GM04503 (cell line): ENCODE measurements around the gene MBD4.
"Not testable (repeated sequence)": the region's sequence is repeated elsewhere in the genome, so short reads cannot be mapped to it uniquely, and the experiment has no call there.

ENCODE experiments used
- DNase-seq: peaks from one replicate; pipeline ENCODE4 v3.0.0-alpha.2; 2012; ENCODE audit warnings: low read depth

Gene MBD4

GRCh38 chr3:129429602-129430001, 10.1 kb downstream of the MBD4 start:
- no peak for DNase-seq

GRCh38 chr3:129429080-129429451, 10.7 kb downstream of the MBD4 start:
- DNase-seq = no peak

GRCh38 chr3:129428376-129429079, 11.2 kb downstream of the MBD4 start, which contains the start of gene EFCAB12:
Gene EFCAB12, minus strand, starts transcription at chr3:129428636. Its CDS starts 148 bp downstream, at chr3:129428488.
- DNase-seq = no peak

- DNase-seq = no peak
Observed at GRCh38 chr3:129428007-129428375, 11.8 kb downstream of the MBD4 start.

- DNase-seq = no peak
Observed at GRCh38 chr3:129425619-129426018, 14.1 kb downstream of the MBD4 start.

GRCh38 chr3:129425213-129425612, 14.5 kb downstream of the MBD4 start:
- no peak for DNase-seq

GRCh38 chr3:129424185-129424841, 15.4 kb downstream of the MBD4 start:
- no peak for DNase-seq

GRCh38 chr3:129422897-129423296, 16.9 kb downstream of the MBD4 start:
- DNase-seq = no peak

- no peak for DNase-seq
Observed at GRCh38 chr3:129421988-129422745, 17.6 kb downstream of the MBD4 start.

GRCh38 chr3:129421236-129421883, 18.4 kb downstream of the MBD4 start:
- DNase-seq = no peak

- no peak for DNase-seq
Observed at GRCh38 chr3:129419476-129419875, 20.3 kb downstream of the MBD4 start.

GRCh38 chr3:129418041-129418973, 21.4 kb downstream of the MBD4 start:
- DNase-seq = no peak

GRCh38 chr3:129417326-129417725, 22.4 kb downstream of the MBD4 start:
- no peak for DNase-seq

- no peak for DNase-seq
Observed at GRCh38 chr3:129416415-129416814, 23.3 kb downstream of the MBD4 start.

GRCh38 chr3:129415830-129416229, 23.9 kb downstream of the MBD4 start:
- no peak for DNase-seq

GRCh38 chr3:129415378-129415777, 24.4 kb downstream of the MBD4 start:
- DNase-seq = no peak

- DNase-seq = peak; percentile 39
Observed at GRCh38 chr3:129413687-129414506, 25.9 kb downstream of the MBD4 start.

GRCh38 chr3:129413238-129413637, 26.5 kb downstream of the MBD4 start:
- not testable (repeated sequence) for DNase-seq

GRCh38 chr3:129412542-129413198, 27.1 kb downstream of the MBD4 start:
- DNase-seq = no peak

- DNase-seq = no peak
Observed at GRCh38 chr3:129410971-129411370, 28.8 kb downstream of the MBD4 start.
